IPS-15b (cell line): ENCODE data around the gene SCPEP1.

Source experiments
- H3K27me3 ChIP-seq: one replicate; pipeline ENCODE4 v1.6.1; 2013; ENCODE audit warnings: low read length; ENCODE audit not compliant: control insufficient read depth, insufficient read depth
- H3K36me3 ChIP-seq: one replicate; pipeline ENCODE4 v1.6.1; 2013; ENCODE audit warnings: low read length; ENCODE audit not compliant: control insufficient read depth, insufficient read depth
- H3K4me1 ChIP-seq: one replicate; pipeline ENCODE4 v1.6.1; 2013; ENCODE audit warnings: mild to moderate bottlenecking, low read length; ENCODE audit not compliant: control insufficient read depth, insufficient read depth
- H3K4me3 ChIP-seq: one replicate; pipeline ENCODE4 v1.5.1; 2013; ENCODE audit warnings: low read depth, low read length
- H3K9ac ChIP-seq: one replicate; pipeline ENCODE4 v1.6.1; 2013; ENCODE audit warnings: low read depth, mild to moderate bottlenecking, low read length
- H3K9me3 ChIP-seq: one replicate; pipeline ENCODE4 v1.6.1; 2013; ENCODE audit warnings: mild to moderate bottlenecking, low read length; ENCODE audit not compliant: control insufficient read depth, insufficient read depth

Gene SCPEP1

DNA sequence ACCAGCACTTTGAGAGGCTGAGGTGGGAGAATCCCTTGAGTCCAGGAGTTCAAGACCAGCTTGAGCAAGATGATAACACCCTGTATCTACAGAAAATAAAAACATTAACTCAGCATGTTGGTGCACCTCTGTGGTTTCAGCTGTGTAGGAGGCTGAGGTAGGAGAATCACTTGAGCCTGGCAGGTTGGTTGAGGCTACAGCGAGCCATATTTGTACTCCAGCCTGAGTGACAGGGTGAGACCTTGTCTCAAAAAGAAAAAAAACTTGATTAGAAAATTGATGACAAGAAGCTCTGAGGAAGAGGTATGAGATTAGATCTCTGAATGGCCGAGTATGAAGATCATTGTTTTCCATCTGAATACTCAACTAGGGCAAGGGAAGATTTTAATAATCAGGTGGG is 31.0 kb downstream of the SCPEP1 start:
- Histone ChIP-seq H3K4me1 (peaks cover 3% of the 10 kb centered on the region), H3K9ac (no peak overlapping the region), H3K9me3 (no peaks in the 10 kb centered on the region), H3K27me3 (no peaks in the 10 kb centered on the region), H3K36me3 (no peaks in the 10 kb centered on the region), H3K4me3 (no peak overlapping the region)

DNA sequence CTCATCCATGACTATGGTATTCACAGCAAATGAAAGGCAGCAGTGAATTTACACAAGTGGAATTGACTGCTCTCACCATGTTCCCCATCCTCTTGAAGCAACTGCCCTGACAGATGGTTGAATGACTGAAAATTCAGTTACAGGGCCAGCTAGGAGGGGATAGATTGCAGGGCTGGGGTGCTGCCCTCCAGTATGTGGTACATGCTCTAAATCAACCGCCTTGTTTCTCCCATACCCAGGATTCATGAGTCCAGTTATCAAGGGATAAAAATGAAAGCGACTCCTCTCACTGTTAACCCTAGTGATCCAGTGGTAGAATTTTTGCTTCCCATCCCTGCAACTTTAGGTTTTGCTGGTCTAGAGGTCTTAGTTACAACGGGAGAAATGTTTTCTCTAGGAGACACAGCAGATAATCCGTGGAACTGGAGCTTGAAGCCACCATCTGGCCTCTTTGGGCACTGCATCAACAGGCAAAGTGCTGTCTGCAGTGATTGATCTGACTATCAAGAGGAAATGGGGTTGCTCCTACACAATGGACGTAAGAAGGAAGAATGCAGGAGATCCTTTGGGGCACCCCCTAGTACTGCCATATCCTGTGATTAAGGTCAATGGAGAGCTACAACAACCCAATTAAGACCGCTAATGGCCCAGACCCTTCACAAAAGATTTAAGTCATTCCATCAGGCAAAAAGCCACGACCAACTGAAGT is 32.0 kb downstream of the SCPEP1 start:
- H3K27me3 ChIP-seq: no peaks in the 10 kb centered on the region
- peaks cover 3% of the 10 kb centered on the region for H3K4me1 ChIP-seq
- H3K9me3 ChIP-seq: no peaks in the 10 kb centered on the region
- no peak overlapping the region for H3K4me3 ChIP-seq
- no peaks in the 10 kb centered on the region for H3K36me3 ChIP-seq
- H3K9ac ChIP-seq: no peak overlapping the region

- peaks cover 3% of the 10 kb centered on the region for H3K4me1 ChIP-seq
These were observed 32.6 kb downstream of the SCPEP1 start for GRCh38 chr17:57010487-57010886.

DNA sequence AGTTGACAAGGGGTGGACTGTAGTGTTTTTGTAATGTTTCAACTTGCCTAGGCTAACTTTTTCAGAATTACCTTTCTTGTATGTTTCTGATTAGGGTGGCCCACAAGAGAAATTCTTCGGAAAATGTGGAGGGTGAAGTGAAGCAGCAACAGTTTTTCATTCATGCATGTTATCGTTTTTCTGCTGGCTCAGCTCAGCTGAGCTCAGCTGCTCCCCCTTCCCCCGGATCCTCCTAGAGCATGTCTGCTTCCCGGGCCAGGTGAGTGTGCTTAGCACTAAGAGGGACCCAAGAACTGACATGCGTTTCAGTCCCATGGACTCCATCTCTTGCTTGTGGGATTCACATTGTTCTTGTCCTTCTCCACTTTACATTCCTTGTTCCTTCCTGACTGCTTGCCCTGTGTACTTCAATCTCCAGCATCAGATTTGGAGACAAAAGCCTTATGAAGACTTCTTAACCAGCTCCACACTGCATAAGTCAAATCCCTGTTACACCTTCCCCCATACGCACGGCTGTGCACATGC is 33.6 kb downstream of the SCPEP1 start:
- Histone ChIP-seq H3K36me3 (no peaks in the 10 kb centered on the region), H3K4me3 (no peak overlapping the region), H3K9ac (no peak overlapping the region), H3K9me3 (no peaks in the 10 kb centered on the region), H3K4me1 (peaks cover 14% of the 10 kb centered on the region), H3K27me3 (no peaks in the 10 kb centered on the region)

More at GRCh38 chr17:57010487-57010886, 32.6 kb downstream of the SCPEP1 start:
- Histone ChIP-seq H3K27me3 (no peaks in the 10 kb centered on the region), H3K9me3 (no peaks in the 10 kb centered on the region), H3K4me3 (no peak overlapping the region), H3K9ac (no peak overlapping the region), H3K36me3 (no peaks in the 10 kb centered on the region)

- no peaks in the 10 kb centered on the region for H3K9me3 ChIP-seq
- peaks cover 19% of the 10 kb centered on the region for H3K4me1 ChIP-seq
- H3K9ac ChIP-seq: no peak overlapping the region
- no peak overlapping the region for H3K4me3 ChIP-seq
- H3K36me3 ChIP-seq: no peaks in the 10 kb centered on the region
- no peaks in the 10 kb centered on the region for H3K27me3 ChIP-seq
These were observed 38.3 kb downstream of the SCPEP1 start for GRCh38 chr17:57016071-57016763.

GRCh38 chr17:57016764-57017116 is 38.8 kb downstream of the SCPEP1 start:
- no peaks in the 10 kb centered on the region for H3K36me3 ChIP-seq
- H3K27me3 ChIP-seq: no peaks in the 10 kb centered on the region
- H3K9ac ChIP-seq: no peak overlapping the region
- H3K4me3 ChIP-seq: no peak overlapping the region
- peaks cover 19% of the 10 kb centered on the region for H3K4me1 ChIP-seq
- no peaks in the 10 kb centered on the region for H3K9me3 ChIP-seq

- Histone ChIP-seq H3K36me3 (no peaks in the 10 kb centered on the region), H3K4me3 (no peak overlapping the region), H3K27me3 (no peaks in the 10 kb centered on the region), H3K9me3 (peaks cover 1% of the 10 kb centered on the region), H3K9ac (no peak overlapping the region), H3K4me1 (peaks cover 19% of the 10 kb centered on the region)
These were observed 39.7 kb downstream of the SCPEP1 start for GRCh38 chr17:57017625-57018024.

- no peak overlapping the region for H3K9ac ChIP-seq
- peaks cover 4% of the 10 kb centered on the region for H3K9me3 ChIP-seq
- H3K4me1 ChIP-seq: peaks cover 19% of the 10 kb centered on the region
- H3K4me3 ChIP-seq: no peak overlapping the region
- no peaks in the 10 kb centered on the region for H3K27me3 ChIP-seq
- no peaks in the 10 kb centered on the region for H3K36me3 ChIP-seq
These were observed 42.3 kb downstream of the SCPEP1 start for GRCh38 chr17:57020208-57020607.

DNA sequence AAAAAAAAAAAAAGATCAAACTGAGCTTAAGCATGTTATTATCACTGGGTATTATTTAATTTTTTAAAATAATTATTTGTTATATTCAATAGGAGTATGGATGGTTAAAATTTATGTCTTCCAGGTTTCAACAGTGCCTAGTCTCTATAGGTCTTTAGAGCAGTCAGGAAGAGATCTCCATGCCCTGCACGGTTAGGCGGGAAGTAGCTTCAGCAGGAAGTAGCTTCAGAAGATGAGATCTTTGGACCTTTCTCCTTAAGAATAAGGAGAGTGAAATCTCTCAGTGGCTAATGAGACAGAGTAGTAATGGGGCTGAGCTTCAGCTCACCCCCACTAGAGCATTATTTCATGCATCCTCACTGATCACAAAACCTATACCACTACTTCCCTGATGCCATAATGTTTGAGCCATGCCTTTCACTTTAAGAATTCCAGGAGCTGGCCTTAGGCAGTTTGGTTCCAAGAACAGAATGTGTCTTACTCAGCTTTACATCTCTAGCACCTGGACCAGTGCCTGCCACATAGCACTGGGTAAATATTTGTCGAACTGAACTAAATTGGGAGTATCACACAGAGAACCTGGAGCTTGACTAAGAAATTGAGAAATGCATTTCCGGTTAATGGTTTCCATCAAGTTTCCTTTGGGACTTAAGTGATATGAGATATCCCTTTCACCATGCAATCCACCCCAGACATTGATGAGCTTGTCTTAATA is 43.5 kb downstream of the SCPEP1 start:
- Histone ChIP-seq H3K9me3 (peaks cover 4% of the 10 kb centered on the region), H3K4me1 (peaks cover 10% of the 10 kb centered on the region), H3K4me3 (no peak overlapping the region), H3K27me3 (no peaks in the 10 kb centered on the region), H3K36me3 (no peaks in the 10 kb centered on the region), H3K9ac (no peak overlapping the region)

- Histone ChIP-seq H3K4me3 (no peak overlapping the region), H3K4me1 (no peaks in the 10 kb centered on the region), H3K9me3 (peaks cover 12% of the 10 kb centered on the region), H3K9ac (no peak overlapping the region), H3K36me3 (no peaks in the 10 kb centered on the region), H3K27me3 (no peaks in the 10 kb centered on the region)
These were observed 47.9 kb downstream of the SCPEP1 start for GRCh38 chr17:57025876-57026275.

GRCh38 chr17:57027852-57028251 is 49.9 kb downstream of the SCPEP1 start:
- H3K27me3 ChIP-seq: no peaks in the 10 kb centered on the region
- no peaks in the 10 kb centered on the region for H3K36me3 ChIP-seq
- H3K4me3 ChIP-seq: no peak overlapping the region
- H3K9ac ChIP-seq: no peak overlapping the region
- H3K4me1 ChIP-seq: no peaks in the 10 kb centered on the region
- peaks cover 9% of the 10 kb centered on the region for H3K9me3 ChIP-seq
